OCI-M1 (cell line): ENCODE data around the gene RPS6KA2.
A peak's percentile ranks its signal among the peaks of the same experiment; 100 is the strongest.
"Not testable (repeated sequence)": the region's sequence is repeated elsewhere in the genome, so short reads cannot be mapped to it uniquely, and the experiment has no call there.

ENCODE experiments used
- DNase-seq: peaks from one replicate; lab custom pipeline; 2025; lab: John Stamatoyannopoulos, UW

The RPS6KA2 gene

DNA sequence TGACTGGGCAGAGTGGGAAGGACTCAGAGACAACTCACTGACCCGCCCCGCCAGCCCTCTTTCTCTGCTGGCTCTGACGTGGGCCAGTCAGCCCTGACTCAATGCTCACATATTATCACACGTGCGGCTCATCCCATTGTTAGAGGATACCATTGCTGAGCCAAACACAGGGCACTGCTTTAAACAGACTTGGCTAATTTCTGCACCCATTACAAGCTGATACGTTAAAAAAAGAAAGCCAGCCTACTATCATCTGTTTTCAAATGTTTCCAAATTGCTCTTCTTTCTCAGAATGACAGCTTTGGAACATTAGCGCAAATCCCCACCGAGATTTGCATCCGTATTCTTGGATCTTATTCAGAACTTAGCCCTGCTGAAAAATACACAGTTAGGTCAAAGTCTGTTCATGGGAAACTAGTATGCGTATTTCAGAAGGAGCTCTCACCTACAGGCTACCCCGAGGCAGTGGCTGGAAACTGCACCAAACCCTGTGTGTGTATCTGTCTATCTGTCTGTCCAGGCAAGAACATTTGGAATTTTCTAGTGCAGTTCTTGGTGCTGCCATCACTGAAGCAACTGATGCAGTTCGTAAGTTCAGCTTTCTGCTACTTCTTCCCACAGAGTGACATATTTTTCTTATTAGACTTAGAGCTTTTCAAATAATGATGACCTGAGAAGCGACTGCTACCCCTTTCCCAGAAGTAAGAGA, 73.3 kb downstream of the RPS6KA2 start:
- no peak for DNase-seq

- no peak for DNase-seq
Measured at GRCh38 chr6:166552600-166552999, 74.5 kb downstream of the RPS6KA2 start.

GRCh38 chr6:166551754-166552495, 75.1 kb downstream of the RPS6KA2 start:
- DNase-seq: no peak

- DNase-seq: no peak
Measured at GRCh38 chr6:166546653-166547052, 80.4 kb downstream of the RPS6KA2 start.

GRCh38 chr6:166545156-166546034, 81.7 kb downstream of the RPS6KA2 start:
- no peak for DNase-seq

- DNase-seq: no peak
Measured at GRCh38 chr6:166544296-166544605, 82.8 kb downstream of the RPS6KA2 start.

GRCh38 chr6:166543603-166544295, 83.3 kb downstream of the RPS6KA2 start:
- no peak for DNase-seq

DNA sequence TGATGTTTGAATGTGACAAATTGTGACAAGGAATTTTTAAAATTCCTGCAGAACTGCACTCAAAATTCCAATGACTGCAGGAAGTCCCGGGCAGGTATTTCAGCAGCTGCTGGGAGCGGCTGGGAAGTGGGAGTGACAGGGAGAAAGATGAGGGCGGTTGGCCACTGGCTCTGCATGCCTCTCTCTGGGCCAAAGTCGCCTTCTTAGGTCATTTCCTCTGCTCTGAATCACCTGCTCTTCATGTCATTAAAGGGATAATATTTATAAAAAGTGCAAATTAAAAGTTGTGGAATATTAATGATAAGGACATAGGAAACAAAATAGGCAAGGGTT, 84.5 kb downstream of the RPS6KA2 start:
- no peak for DNase-seq

- DNase-seq: no peak
Measured at GRCh38 chr6:166541876-166542579, 85.0 kb downstream of the RPS6KA2 start.

DNA sequence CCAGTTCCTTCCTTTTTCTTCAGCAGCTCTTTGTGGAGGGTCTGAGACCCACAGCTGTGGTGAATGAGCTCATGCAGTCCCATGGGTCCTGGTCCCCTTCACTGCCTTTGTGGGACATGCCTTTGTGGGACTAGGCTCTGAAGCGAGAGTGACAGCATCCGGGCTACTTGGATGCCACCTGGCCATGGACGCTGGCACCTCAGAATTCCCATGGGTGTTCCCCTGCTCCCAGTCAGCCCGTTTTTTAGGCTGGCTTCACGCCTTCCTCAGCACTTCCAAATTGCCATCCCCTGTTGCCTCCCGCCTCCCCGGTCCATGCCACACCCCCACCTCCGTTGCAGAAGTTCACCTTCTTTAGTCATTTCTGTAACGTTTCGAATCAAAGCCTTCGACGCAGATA, 85.7 kb downstream of the RPS6KA2 start:
- no peak for DNase-seq

- peak; percentile 18 for DNase-seq
Measured at GRCh38 chr6:166540631-166541331, 86.3 kb downstream of the RPS6KA2 start.

DNA sequence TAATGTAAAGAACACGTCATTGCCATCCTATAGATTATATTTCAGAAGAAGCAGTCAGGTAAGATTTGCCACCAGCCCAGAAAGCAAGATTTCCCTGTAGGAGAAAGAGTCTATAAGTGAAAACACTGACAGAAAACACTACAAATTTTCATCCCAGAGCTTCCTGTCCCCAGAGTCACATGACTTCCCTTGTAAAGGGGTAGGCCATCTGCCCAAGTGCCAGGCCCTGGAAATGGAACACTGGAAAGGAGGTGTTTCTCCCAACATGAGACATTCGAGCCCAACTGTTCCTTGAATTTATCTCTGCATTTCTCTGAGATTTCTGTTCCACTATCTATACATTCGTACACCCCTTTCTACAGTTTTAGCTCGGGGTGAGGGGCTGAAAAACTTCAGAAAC, 87.5 kb downstream of the RPS6KA2 start:
- no peak for DNase-seq

DNA sequence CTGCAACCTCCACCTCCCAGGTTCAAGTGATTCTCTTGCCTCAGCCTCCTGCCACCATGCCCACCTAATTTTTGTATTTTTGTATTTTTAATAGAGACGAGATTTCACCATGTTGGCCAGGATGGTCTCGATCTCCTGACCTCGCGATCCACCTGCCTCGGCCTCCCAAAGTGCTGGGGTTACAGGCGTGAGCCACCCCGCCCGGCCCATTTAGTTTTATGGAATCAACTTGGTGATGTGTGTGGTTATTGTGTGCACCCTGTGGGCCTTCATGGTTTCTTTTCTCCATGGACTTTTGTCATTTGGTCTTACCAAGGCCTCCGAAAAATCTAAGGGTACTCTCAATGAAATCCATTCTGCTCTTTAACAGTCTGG, 88.1 kb downstream of the RPS6KA2 start:
- DNase-seq: not testable (repeated sequence)

GRCh38 chr6:166538297-166539010, 88.6 kb downstream of the RPS6KA2 start:
- DNase-seq: no peak

DNA sequence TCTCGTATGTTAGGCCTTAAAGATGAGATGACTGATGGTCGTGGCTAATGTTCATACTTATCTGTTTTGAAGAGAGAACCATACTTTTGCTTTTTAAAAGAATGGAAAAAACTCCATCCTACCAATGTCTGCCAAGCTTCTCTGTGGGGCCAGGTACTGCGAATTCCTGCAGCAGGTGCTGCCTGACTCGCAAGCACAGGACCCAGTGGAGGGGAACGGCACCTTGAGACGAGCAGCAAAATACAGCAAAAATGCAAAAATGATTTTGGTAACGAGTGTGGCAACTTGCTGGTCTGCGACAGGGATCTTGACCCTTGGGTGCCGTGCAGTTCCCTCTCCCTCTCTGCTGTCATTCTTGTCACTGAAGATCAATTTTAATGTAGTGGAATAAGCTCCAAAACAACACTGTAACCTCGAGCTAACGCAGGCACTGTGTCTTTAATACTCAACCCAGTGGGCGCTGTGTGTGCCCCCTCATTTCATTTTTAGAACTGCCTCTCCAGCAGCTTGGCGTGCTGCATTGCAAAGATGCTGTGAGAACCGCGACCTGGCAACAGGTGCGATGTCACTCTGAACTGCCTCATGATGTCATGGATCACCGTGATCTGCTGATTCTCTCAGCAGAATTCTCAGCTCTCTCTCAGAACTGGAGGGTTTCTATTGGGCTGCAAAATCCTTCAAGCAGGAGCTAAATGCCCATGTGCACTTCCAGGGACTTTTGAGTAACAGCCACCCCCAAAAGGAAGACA, 92.2 kb downstream of the RPS6KA2 start:
- DNase-seq: no peak

DNA sequence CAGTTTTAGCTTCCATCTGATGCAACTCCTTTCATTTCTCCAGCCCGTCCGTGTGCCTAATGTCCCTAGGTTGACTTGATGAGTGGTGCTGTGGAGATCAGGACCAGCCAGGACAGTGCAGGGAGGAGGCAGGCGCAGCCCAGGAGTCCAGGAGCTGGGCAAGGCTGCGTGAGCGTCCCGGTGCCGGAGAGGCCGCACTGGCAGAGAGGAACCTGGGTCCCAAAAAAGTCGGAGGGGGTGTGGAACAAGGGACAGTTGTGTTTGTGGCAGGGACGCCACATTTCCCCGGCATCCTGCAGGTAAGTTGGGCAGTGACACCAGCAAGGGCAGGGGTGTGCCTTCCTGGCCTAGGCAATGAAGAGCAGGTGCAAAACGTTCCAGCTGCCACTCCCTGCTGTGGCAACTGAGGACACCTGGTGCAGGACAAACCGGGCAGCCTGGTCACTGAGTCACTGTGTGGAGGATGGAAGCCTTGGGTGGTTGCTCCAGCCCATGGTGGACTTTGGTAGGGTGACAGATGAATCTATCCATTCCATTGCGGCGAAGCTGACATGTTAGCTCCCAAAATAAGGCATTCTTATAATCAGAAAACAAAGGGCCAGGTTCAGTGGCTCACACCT, 93.7 kb downstream of the RPS6KA2 start:
- no peak for DNase-seq

- no peak for DNase-seq
Measured at GRCh38 chr6:166532302-166532701, 94.7 kb downstream of the RPS6KA2 start.

DNA sequence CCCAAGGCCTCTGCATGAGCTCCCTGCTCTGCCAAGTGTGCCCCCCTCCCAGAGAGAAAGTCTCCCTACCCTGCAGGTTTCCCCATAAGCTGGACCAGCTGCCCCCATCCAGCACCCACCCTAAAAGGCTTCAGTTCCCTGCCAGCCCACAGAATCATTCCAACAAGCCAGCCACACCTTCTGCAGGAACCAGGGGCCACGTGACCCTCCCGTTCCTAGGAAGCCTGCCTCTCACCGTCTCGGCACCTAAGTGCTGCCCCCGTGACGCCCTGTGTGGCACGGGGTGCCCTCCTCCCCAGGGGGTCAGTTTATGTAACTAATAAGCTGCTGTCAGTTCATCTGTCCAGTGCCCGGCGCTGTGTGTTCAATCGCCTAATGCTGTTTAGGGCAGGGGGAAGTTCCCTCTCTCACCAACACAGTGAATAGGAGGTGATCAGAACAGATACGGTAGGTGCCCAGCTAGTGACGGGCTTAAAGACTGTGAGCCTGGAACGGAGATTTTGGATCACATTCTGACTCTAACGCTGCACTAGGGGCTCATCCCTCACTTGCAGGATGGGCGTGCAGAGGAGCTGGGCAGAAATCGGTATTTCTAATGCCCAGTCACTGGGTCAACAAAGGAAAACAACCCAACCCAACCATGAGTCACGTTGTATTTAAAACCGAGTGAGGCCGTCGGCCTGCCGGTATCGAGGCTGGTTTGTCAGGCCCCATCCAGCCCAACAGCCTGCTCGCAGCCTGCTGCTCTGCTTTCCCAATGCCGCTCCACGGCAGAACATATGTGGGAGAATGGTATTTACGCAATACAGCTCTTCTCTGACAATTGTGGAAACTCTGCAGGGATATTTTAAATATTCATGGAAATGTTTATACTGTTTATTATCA, 96.6 kb downstream of the RPS6KA2 start:
- DNase-seq: no peak
